ENCODE measurements around the gene MPHOSPH9. TPM values are rescaled to one million over a fixed set of nuclear protein-coding genes. Genes with fewer than 3 reads are reported as not detected.
"Not testable (repeated sequence)": the region's sequence is repeated elsewhere in the genome, so short reads cannot be mapped to it uniquely, and the experiment has no call there.

The MPHOSPH9 gene
- total and polyA plus RNA-seq, 2 of the 4 experiments (the other 2 are of a cell fraction) = 7.6 to 17.0 TPM

DNA sequence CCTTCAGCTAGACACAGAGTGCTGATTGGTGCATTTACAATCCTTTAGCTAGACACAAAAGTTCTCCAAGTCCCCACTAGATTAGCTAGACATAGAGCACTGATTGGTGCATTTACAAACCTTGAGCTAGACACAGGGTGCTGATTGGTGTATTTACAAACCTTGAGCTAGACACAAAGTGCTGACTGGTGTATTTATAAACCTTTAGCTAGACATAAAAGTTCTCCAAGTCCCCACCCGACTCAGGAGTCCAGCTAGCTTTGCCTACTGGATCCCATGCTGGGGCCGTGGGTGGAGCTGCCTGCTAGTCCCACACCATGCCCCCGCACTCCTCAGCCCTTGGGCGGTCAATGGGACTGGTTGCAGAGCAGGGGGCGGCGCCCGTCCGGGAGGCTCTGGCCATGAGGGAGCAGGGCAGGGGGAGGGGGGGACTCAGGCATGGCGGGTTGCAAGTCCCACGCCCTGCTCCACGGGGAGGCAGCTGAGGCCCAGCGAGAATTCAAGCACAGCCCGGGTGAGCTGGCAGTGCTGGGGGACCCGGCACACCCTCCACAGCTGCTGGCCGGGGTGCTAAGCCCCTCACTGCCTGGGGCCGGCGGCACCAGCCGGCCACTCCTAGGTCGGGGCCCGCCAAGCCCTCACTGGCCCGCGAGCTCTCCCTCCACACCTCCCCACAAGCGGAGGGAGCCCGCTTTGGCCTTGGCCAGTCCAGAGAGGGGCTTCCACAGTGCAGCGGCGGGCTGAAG, 16.2 kb upstream of the MPHOSPH9 start:
- POLR2A ChIA-PET (ENCODE audit: unreplicated experiment); BruUV-seq (replicated peaks): not testable (repeated sequence)
- dilution Hi-C loops (cut with HindIII; ENCODE audit: low sequenced_read_pairs, unreplicated experiment) = loop anchor here (25.0 kb wide), 1 partner anchor 262 kb away; the partner anchor contains the start of genes ARL6IP4 and OGFOD2

DNA sequence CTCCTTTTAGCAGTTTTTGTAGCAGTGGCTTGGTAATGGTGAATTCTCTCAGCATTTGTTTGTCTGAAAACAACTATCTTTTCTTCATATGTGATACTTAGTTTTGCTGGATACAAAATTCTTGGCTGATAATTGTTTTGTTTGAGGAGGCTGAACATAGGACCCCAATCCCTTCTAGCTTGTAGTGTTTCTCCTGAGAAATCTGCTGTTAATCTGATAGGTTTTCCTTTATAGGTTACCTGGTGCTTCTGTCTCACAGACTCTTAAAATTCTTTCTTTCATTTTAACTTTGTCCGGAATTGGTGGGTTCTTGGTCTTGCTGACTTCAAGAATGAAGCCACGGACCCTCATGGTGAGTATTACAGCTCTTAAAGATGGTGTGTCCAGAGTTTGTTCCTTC, 15.2 kb upstream of the MPHOSPH9 start:
- POLR2A ChIA-PET (ENCODE audit: unreplicated experiment); H3K4me2 ChIP-seq (ENCODE audit: low read depth, low read length): not testable (repeated sequence)

More for the DNA sequence above, 16.2 kb upstream of the MPHOSPH9 start:
- H2BK15ac ChIP-seq (ENCODE audit: low read depth, low read length); H3K23ac ChIP-seq (ENCODE audit: low read depth, low read length); H3K9me3 ChIP-seq (ENCODE audit: control insufficient read depth, insufficient read depth, low read length); H3K4ac ChIP-seq (ENCODE audit: low read depth, low read length); H2AFZ ChIP-seq (replicated peaks; ENCODE audit: low read length, poor library complexity); H2AK5ac ChIP-seq (ENCODE audit: low read depth, low read length); H3K9ac ChIP-seq (ENCODE audit: low read depth, low read length); H3K14ac ChIP-seq (replicated peaks; ENCODE audit: low read depth, low read length); H3K27me3 ChIP-seq (ENCODE audit: control insufficient read depth, insufficient read depth, low read length); H3K27ac ChIP-seq (ENCODE audit: insufficient read depth, low read length); H3K4me2 ChIP-seq (ENCODE audit: low read depth, low read length); H4K8ac ChIP-seq (ENCODE audit: low read depth in 2 of 2, low read length in 2 of 2); H2BK120ac ChIP-seq (ENCODE audit: low read depth, low read length); H3K4me3 ChIP-seq (ENCODE audit: insufficient read depth, low read depth, low read length); H2AK9ac ChIP-seq (replicated peaks; ENCODE audit: low read depth, low read length, poor library complexity); H2BK20ac ChIP-seq (ENCODE audit: low read depth, low read length); CTCF ChIA-PET; intact Hi-C loops (cut with micrococcal nuclease); DNase-seq; in situ Hi-C loops (cut with MboI; ENCODE audit: low sequenced_read_pairs); H4K91ac ChIP-seq (ENCODE audit: insufficient read depth, low read depth, low read length); H3K56ac ChIP-seq (ENCODE audit: extremely low read depth, insufficient read depth, low read length); H3K4me1 ChIP-seq (ENCODE audit: control insufficient read depth, insufficient read depth, low read length); H3K18ac ChIP-seq (ENCODE audit: low read depth, low read length); ATAC-seq (ENCODE audit: low read depth); H3K9me1 ChIP-seq (ENCODE audit: insufficient read depth, low read length); H2BK5ac ChIP-seq (ENCODE audit: low read depth, low read length, poor library complexity, severe bottlenecking); H4K5ac ChIP-seq (ENCODE audit: low read depth, low read length): not testable (repeated sequence)
- Histone ChIP-seq H3K79me1 (ENCODE audit: low read depth in 1 of 2, low read length in 2 of 2) (peaks cover 22 to 56% of the 10 kb centered on the region in 2 experiments), H4K20me1 (ENCODE audit: insufficient read depth, low read length) (peaks cover 26% of the 10 kb centered on the region), H3K36me3 (ENCODE audit: control insufficient read depth, insufficient read depth, low read length) (peaks cover 15% of the 10 kb centered on the region)
- WGBS, 2 experiments (ENCODE audit: extremely low coverage in 2 of 2, insufficient read length in 1 of 2) = 100% methylated on average over 7 of the region's 26 CpGs; no CpG with 5 or more reads in 1 of the 2 experiments
- TF ChIP-seq MAFK (IDR thresholded peaks at IDR 0.05; ENCODE audit: low read depth, low read length) = peak; percentile 28

More for the DNA sequence above, 15.2 kb upstream of the MPHOSPH9 start:
- intact Hi-C loops (cut with micrococcal nuclease); H3K27ac ChIP-seq (ENCODE audit: insufficient read depth, low read length); H3K4me3 ChIP-seq (ENCODE audit: insufficient read depth, low read depth, low read length); H3K14ac ChIP-seq (replicated peaks; ENCODE audit: low read depth, low read length); H2BK20ac ChIP-seq (ENCODE audit: low read depth, low read length); BruUV-seq (replicated peaks); H3K9ac ChIP-seq (ENCODE audit: low read depth, low read length); DNase-seq; in situ Hi-C loops (cut with MboI; ENCODE audit: low sequenced_read_pairs); H3K56ac ChIP-seq (ENCODE audit: extremely low read depth, insufficient read depth, low read length); H3K18ac ChIP-seq (ENCODE audit: low read depth, low read length); H2BK5ac ChIP-seq (ENCODE audit: low read depth, low read length, poor library complexity, severe bottlenecking); H3K23ac ChIP-seq (ENCODE audit: low read depth, low read length); H3K36me3 ChIP-seq (ENCODE audit: control insufficient read depth, insufficient read depth, low read length); H3K27me3 ChIP-seq (ENCODE audit: control insufficient read depth, insufficient read depth, low read length); H2BK15ac ChIP-seq (ENCODE audit: low read depth, low read length); H2AFZ ChIP-seq (replicated peaks; ENCODE audit: low read length, poor library complexity); H4K8ac ChIP-seq (ENCODE audit: low read depth in 2 of 2, low read length in 2 of 2); ATAC-seq (ENCODE audit: low read depth); H2AK9ac ChIP-seq (replicated peaks; ENCODE audit: low read depth, low read length, poor library complexity); H3K9me1 ChIP-seq (ENCODE audit: insufficient read depth, low read length); H2BK120ac ChIP-seq (ENCODE audit: low read depth, low read length); H4K91ac ChIP-seq (ENCODE audit: insufficient read depth, low read depth, low read length); H3K4ac ChIP-seq (ENCODE audit: low read depth, low read length); CTCF ChIA-PET; H3K9me3 ChIP-seq (ENCODE audit: control insufficient read depth, insufficient read depth, low read length); H2AK5ac ChIP-seq (ENCODE audit: low read depth, low read length); H4K5ac ChIP-seq (ENCODE audit: low read depth, low read length); H3K4me1 ChIP-seq (ENCODE audit: control insufficient read depth, insufficient read depth, low read length): not testable (repeated sequence)
- peaks cover 24 to 51% of the 10 kb centered on the region in 2 experiments for H3K79me1 ChIP-seq (ENCODE audit: low read depth in 1 of 2, low read length in 2 of 2)
- H4K20me1 ChIP-seq (ENCODE audit: insufficient read depth, low read length) = peaks cover 20% of the 10 kb centered on the region
- dilution Hi-C loops (cut with HindIII; ENCODE audit: low sequenced_read_pairs, unreplicated experiment) = loop anchor here (25.0 kb wide), 1 partner anchor 261 kb away; the partner anchor contains the start of genes ARL6IP4 and OGFOD2
- WGBS, 2 experiments (ENCODE audit: extremely low coverage in 2 of 2, insufficient read length in 1 of 2) = no CpG with 5 or more reads among the region's 2 CpGs

Measured in IMR-90 (cell line).